HFFc6 (cell line): ENCODE data around the gene OBP2A. TPM values are rescaled to one million over a fixed set of nuclear protein-coding genes. Genes with fewer than 3 reads are reported as not detected.

Source experiments
- DNase-seq: peaks from one replicate; pipeline ENCODE4 v3.0.0-alpha.2; 2018
- H3K27ac Mint-ChIP-seq: 2 replicates; pipeline ENCODE4 v1.8.0; 2020; ENCODE audit warnings: mild to moderate bottlenecking, mixed read lengths
- H3K27me3 Mint-ChIP-seq: 2 replicates; pipeline ENCODE4 v1.8.0; 2021; ENCODE audit warnings: mild to moderate bottlenecking, moderate library complexity, mixed read lengths; ENCODE audit not compliant: insufficient read depth
- H3K36me3 Mint-ChIP-seq: 2 replicates; pipeline ENCODE4 v1.8.0; 2021; ENCODE audit warnings: low read depth, mixed read lengths
- H3K4me1 Mint-ChIP-seq: 2 replicates; pipeline ENCODE4 v1.8.0; 2020; ENCODE audit warnings: low read depth, mixed read lengths
- H3K4me3 Mint-ChIP-seq: 2 replicates; pipeline ENCODE4 v1.8.0; 2020; ENCODE audit warnings: mild to moderate bottlenecking, moderate library complexity, mixed read lengths
- H3K9me3 Mint-ChIP-seq: 2 replicates; pipeline ENCODE4 v1.8.0; 2020; ENCODE audit warnings: mild to moderate bottlenecking, mixed read lengths
- total RNA-seq, 6 experiments: library from RNA; stranded (reverse); fragmentation: NEBNext Ultra II Directional; extraction: Animal tissue kit (Norgen Biotek cat#: 25700); gene quantifications; 2 replicates in 1 of 6; 3 replicates in 5 of 6; pipeline ENCODE4 v1.2.3, GENCODE V29; 2021
- TF ChIP-seq, protein P1 (sequence below): fragments of 200-600 bp; sonication (generic); IDR thresholded peaks from 2 replicates; pipeline ENCODE4 v1.5.0; 2021; ENCODE audit warnings: antibody characterized with exemption, mild to moderate bottlenecking

Gene OBP2A
- total RNA-seq, 6 experiments from 2014 or later = not detected

DNA sequence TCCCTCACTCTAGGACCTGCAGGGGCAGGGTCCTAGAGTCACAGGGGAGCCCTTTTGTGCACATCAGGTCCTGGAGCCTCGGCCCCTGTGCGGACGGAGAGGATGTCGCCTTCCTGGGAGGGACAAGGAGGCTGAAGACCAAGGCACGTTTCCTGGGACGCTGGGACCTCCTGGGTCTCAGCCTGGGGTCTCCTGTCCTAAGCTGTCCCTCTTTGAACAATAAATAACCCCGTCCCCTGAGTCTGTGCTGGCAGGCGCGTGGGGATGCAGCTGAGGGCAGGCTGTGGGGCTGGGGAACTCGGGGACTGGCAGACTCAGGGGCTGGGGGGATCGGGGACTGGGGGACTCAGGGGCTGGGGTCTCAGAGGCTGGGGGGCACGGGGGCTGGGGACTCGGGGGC, 46.7 kb downstream of the OBP2A start:
- Mint-ChIP-seq H3K36me3 (no peaks in the 10 kb centered on the region), H3K27me3 (peaks cover 4% of the 10 kb centered on the region), H3K27ac (no peak overlapping the region), H3K9me3 (peaks cover 8% of the 10 kb centered on the region; the same call in 1 of the 2 replicates), H3K4me1 (no peaks in the 10 kb centered on the region), H3K4me3 (no peak overlapping the region)
- TF ChIP-seq, protein P1, sequence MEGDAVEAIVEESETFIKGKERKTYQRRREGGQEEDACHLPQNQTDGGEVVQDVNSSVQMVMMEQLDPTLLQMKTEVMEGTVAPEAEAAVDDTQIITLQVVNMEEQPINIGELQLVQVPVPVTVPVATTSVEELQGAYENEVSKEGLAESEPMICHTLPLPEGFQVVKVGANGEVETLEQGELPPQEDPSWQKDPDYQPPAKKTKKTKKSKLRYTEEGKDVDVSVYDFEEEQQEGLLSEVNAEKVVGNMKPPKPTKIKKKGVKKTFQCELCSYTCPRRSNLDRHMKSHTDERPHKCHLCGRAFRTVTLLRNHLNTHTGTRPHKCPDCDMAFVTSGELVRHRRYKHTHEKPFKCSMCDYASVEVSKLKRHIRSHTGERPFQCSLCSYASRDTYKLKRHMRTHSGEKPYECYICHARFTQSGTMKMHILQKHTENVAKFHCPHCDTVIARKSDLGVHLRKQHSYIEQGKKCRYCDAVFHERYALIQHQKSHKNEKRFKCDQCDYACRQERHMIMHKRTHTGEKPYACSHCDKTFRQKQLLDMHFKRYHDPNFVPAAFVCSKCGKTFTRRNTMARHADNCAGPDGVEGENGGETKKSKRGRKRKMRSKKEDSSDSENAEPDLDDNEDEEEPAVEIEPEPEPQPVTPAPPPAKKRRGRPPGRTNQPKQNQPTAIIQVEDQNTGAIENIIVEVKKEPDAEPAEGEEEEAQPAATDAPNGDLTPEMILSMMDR = no peak
- no peak for DNase-seq

DNA sequence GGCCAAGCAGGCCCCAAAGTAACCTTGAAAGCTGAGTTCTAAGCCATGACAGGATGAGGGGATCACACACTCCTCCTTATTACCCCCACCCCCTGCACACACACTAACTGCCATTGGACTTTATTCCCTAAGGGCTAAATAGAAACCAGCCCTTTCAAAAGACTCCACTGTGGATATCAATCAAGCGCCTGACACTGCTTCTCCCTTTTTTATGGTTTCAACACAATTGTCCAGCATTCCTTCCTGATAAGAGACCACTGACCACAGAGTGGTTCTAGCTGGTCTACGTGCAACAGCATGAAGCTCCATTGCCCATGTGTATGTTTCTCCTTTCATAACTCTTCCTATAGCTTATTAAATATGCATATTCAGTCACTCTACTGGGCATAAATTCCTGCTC, 50.3 kb downstream of the OBP2A start:
- H3K27me3 Mint-ChIP-seq = peaks cover 9% of the 10 kb centered on the region
- no peaks in the 10 kb centered on the region for H3K36me3 Mint-ChIP-seq
- no peak overlapping the region for H3K27ac Mint-ChIP-seq
- no peaks in the 10 kb centered on the region for H3K4me1 Mint-ChIP-seq
- no peak for DNase-seq
- TF ChIP-seq, protein P1 = no peak
- no peaks in the 10 kb centered on the region for H3K9me3 Mint-ChIP-seq
- no peak overlapping the region for H3K4me3 Mint-ChIP-seq

Other genes with a start within 250 kb of the OBP2A start
- gene PPP1R26, start 66.3 kb upstream of the OBP2A start, total RNA-seq = 10 to 100 TPM; 10.6 to 14.9 (median 11.0) TPM
- 10 to 100 TPM; 37.5 to 43.3 (median 38.6) TPM for gene MRPS2, start 45.4 kb upstream of the OBP2A start, total RNA-seq
- gene LCN1, start 24.7 kb upstream of the OBP2A start, total RNA-seq = under 1 TPM in 2 of 6 experiments, not detected in 4; 0.28 to 0.46 TPM
- gene PAEP, start 15.6 kb downstream of the OBP2A start, total RNA-seq = not detected
- gene GLT6D1, start 93.4 kb downstream of the OBP2A start, total RNA-seq = not detected
- gene LCN9, start 117.2 kb downstream of the OBP2A start, total RNA-seq = not detected
- not detected for gene SOHLH1, start 153.4 kb downstream of the OBP2A start, total RNA-seq
- not detected for gene KCNT1, start 156.1 kb downstream of the OBP2A start, total RNA-seq